ENCODE data around the gene GPRIN1.

- TF ChIP-seq CTCF (IDR thresholded peaks at IDR 0.05) = no peak
- TF ChIP-seq POLR2A (IDR thresholded peaks at IDR 0.05) = no peak
Observed at GRCh38 chr5:176568657-176569056, 41.3 kb downstream of the GPRIN1 start.

Data from right lobe of liver (tissue), 4 donors.